ENCODE data around the gene DHX38.
A peak's percentile ranks its signal among the peaks of the same experiment; 100 is the strongest.

DHX38 gene

GRCh38 chr16:72084445-72084844, 9.2 kb upstream of the DHX38 start:
- DNase-seq = no peak

GRCh38 chr16:72085002-72085401, 8.6 kb upstream of the DHX38 start:
- no peak for DNase-seq

GRCh38 chr16:72091217-72091616, 2.4 kb upstream of the DHX38 start:
- DNase-seq = no peak

GRCh38 chr16:72092832-72093447, 707 bp upstream of the DHX38 start:
- peak in 1 of 5 donors; percentile 16 for DNase-seq

GRCh38 chr16:72094266-72094610, 591 bp downstream of the DHX38 start:
- DNase-seq = no peak

GRCh38 chr16:72098936-72099335, 5.3 kb downstream of the DHX38 start:
- DNase-seq = no peak

GRCh38 chr16:72099377-72099818, 5.8 kb downstream of the DHX38 start:
- DNase-seq = peak in 2 of 5 donors; percentile 26 to 49

- DNase-seq = no peak
These were observed 7.5 kb downstream of the DHX38 start for GRCh38 chr16:72101195-72101594.

- DNase-seq = no peak
These were observed 11.3 kb downstream of the DHX38 start for GRCh38 chr16:72104905-72105304.

- no peak for DNase-seq
These were observed 12.3 kb downstream of the DHX38 start for GRCh38 chr16:72105978-72106377.

- DNase-seq = no peak
These were observed 13.7 kb downstream of the DHX38 start for GRCh38 chr16:72107371-72107770.

- no peak for DNase-seq
These were observed 14.9 kb downstream of the DHX38 start for GRCh38 chr16:72108353-72109102.

- DNase-seq = no peak
These were observed 15.7 kb downstream of the DHX38 start for GRCh38 chr16:72109300-72109699.

- DNase-seq = no peak
These were observed 16.4 kb downstream of the DHX38 start for GRCh38 chr16:72109966-72110530.

GRCh38 chr16:72110662-72111615, 17.3 kb downstream of the DHX38 start:
- no peak for DNase-seq

GRCh38 chr16:72111657-72112451, 18.2 kb downstream of the DHX38 start:
- no peak for DNase-seq

- no peak for DNase-seq
These were observed 18.8 kb downstream of the DHX38 start for GRCh38 chr16:72112452-72112792.

GRCh38 chr16:72112906-72113615, 19.4 kb downstream of the DHX38 start:
- no peak for DNase-seq

GRCh38 chr16:72113616-72113945, 19.9 kb downstream of the DHX38 start:
- no peak for DNase-seq

GRCh38 chr16:72120026-72120425, 26.4 kb downstream of the DHX38 start:
- no peak for DNase-seq

- no peak for DNase-seq
These were observed 28.7 kb downstream of the DHX38 start for GRCh38 chr16:72122308-72122707.

GRCh38 chr16:72122916-72123315, 29.3 kb downstream of the DHX38 start:
- no peak for DNase-seq
